ENCODE data around the gene ETS1.

Gene ETS1

DNA sequence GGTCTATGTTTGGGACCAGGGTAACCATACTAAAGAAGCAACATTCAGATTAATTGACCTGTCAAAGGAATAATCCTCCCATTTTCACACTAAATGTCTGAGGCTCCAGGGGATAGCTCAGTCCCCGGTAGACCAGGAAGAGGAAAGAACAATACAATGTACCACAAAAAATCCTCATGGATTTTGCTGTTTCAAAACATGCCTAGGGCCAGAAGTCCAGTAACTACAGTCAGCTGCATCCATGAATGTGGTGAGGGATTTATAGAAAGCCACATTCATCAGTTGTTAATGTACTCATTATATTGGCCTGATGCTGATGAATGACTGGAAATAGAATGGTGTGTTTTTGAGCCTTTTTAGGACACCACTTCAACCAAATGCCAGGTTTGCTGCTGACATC, 6.9 kb upstream of the ETS1 start:
- no peak for DNase-seq (ENCODE audit: low read depth in 2 of 2)

DNA sequence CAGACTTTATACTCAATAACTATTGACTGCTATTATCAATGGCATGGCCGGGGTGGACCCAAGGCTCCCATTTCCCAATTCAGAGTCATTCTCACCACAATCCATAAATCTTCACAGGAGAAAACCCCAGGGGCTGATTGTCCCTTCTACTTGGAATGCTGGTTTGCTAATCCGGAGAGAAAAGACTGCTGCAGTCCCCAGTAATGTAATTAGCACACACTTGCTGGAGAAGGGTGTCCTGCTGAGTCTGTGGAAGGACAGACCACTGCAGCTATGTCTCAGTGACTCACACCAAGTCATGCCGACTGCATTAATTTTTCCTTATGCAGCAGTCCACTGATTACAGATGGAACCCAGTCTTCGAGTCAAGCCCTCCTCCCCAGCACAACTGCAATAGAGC, 5.9 kb upstream of the ETS1 start:
- no peak for DNase-seq (ENCODE audit: low read depth in 2 of 2)

DNA sequence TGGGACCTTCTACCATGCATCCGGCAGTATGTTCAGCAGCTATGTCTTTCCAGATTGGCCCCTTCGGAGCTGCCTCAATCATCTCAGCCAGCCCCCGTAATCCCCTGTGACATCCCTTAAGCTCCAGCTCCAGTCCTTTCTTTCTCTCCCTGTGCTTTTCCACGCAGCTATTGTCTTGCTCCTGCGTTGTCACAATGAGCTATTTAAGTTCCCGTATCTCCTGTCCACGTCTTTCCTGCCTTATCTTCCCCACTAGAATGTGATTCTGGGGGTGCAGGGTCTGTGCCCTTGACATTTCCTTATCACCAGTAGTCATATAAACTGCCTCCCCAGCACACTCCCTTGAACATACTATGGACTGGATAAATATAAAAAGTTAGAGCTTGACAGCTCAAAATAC, 5.1 kb upstream of the ETS1 start:
- no peak for DNase-seq (ENCODE audit: low read depth in 2 of 2)

DNA sequence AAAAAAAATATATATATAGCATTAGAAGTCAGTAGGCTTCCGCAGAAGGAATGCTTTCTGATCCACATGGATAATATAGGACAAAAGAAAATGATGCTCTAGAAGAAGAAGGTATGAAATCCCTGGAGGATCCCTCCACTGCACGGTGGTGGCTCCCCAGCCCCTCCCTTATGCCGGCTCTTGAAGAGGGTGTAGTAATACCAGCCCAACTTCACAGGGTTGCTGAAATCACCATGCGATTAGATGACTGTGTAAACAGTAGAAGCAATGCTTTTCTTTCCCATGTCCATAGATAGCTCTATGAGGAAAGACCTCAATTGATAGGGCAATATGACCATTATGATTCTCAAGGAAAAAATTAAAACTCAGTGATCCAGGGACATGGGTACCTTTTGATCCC, 3.2 kb upstream of the ETS1 start:
- DNase-seq (ENCODE audit: low read depth in 2 of 2): no peak

DNA sequence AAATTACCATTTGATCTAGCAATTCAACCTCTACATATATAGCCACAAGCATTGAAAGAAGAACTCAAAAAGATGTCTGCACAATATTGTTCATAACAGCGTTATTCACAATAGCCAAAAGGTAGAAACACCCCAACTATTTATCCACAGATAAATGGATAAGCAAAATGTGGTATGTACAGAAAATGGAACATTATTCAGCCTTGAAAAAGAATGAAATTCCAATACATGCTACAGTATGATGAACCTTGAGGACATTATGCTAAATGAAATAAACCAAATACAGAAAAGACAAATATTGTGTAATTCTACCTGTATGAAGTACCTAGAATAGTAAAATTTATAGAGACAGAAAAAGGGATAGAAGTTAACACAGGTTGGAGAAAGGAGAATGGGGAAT, 2.6 kb upstream of the ETS1 start:
- DNase-seq (ENCODE audit: low read depth in 2 of 2): no peak

DNA sequence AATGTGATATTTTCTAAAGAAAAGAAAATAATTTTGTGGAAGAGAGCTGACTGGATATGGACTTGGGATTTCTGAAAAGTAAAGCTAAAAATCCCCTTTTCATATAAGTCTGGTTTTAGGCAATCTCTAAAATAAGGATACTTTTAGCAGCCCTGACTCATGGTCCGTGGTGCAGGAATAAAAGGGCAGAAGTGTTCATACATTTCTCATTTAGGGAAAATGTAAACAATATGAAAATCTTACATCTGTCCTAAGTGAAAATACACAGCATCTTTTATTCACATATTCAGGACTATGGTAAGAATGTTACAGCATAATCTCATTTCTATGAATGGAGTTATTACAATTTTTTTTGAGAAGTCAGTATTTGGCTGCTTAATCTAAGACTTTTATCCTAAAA, 735 bp upstream of the ETS1 start:
- DNase-seq (ENCODE audit: low read depth in 2 of 2): no peak

DNA sequence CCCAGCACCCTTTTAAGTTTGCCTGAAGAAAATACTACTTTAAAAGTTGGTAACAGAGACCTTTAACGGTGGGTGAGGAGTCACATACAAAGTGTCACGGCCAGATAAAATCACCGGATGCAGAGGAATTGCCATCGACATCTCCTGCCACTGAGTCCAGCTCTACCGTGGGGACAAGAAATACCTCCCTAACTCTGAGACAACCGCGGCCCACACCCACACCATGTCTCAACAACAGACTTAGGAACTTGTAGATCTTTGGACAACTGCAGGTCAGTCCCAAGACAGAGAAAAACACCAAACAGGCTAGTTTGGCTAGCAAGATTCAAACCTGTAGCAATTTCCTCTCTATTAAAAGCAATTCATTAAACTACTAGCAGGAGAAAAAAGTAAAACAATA, 669 bp downstream of the ETS1 start:
- DNase-seq (ENCODE audit: low read depth in 2 of 2): no peak

DNA sequence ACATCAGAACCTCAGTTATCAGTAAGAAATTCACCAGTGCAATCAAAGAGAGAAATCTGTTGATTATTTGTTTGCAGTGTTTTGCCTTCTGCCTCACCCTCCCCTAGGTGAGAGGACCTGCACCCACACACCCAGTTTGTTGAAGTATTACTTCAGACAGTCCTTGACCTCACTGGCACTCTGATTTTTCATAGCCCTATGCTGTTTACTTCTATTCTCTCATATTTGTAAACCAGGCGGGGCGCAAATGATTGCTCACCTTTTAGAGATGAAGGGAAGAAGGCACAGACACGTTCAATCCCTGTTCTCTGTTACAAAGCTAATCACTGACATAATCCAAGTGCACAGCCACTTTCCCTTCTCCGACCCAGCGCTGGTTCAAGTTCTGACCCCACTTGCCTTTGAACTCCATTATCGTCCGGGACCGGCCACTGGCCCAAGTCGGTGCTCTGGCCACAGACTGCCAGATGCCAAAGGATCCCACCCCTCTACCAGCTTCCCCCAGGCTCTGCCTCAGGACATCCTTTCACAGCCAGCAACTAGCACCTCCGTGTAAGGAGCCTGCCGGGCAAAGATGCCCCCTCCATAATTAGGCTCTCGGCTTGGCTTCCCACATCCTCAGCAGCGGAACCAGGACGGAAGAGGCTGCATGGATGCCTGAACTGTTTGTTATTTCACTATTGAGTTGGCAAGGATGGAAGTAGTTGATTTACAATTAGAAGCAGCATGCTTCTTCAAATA, 1.7 kb downstream of the ETS1 start:
- DNase-seq (ENCODE audit: low read depth in 2 of 2): no peak

DNA sequence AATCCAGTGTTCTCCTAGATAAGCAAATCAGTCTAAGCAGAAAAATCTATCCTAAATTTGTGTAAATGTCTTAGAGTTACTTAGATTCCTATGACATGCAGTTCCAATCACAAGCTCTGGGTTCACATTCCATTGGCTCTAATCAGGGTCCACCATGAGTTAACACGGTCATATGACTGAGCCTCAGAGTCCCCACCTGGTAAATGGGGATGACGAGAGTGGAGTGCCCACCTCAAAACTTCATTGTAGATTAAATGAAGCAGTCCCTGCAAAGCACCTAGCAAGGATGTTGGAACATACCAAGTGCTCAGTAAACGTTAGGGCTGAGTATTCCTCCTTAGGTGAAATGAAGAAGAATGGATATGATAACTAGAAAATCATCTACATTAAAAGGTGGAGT, 3.1 kb downstream of the ETS1 start:
- DNase-seq (ENCODE audit: low read depth in 2 of 2): no peak

DNA sequence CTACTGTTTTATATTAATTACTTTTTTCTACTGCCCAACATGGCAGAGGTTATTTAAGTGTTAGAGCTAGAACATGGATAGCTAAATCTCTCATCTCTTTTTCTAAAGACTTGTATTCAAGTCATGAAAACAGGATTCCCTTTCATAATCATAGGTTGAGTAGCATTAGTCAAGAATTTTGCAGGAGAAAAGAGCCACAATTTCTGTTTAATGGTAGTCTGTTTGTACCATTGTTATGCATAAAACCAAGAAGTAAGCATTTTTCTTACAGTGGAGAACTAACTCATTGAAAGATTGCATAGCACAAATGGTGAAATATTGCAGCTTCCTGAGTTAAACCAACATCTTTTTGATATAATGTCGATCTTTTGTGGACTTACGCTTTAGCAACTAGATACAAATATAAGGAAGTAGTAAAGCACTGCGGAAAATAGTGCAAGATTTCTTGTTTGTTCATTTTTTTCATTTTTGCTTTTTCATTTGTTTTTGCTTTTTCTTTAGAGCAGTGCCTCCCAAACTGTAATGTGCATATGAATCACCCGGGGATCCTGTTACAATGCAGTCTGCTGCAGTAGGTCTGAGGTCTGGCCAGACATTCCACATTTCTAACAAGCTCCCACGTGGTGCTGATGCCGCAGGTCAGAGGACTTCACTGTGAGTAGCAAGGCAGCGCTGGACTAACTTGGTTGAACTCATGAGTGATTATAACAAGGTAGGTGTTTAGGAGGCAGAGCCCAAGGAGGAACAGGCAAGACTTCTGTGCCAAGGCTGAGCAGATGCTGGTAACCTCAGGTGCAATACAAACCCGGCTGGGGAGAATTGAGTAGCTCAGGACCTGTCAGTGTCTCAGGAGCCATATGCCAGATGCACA, 4.6 kb downstream of the ETS1 start:
- DNase-seq (ENCODE audit: low read depth in 2 of 2): no peak

DNA sequence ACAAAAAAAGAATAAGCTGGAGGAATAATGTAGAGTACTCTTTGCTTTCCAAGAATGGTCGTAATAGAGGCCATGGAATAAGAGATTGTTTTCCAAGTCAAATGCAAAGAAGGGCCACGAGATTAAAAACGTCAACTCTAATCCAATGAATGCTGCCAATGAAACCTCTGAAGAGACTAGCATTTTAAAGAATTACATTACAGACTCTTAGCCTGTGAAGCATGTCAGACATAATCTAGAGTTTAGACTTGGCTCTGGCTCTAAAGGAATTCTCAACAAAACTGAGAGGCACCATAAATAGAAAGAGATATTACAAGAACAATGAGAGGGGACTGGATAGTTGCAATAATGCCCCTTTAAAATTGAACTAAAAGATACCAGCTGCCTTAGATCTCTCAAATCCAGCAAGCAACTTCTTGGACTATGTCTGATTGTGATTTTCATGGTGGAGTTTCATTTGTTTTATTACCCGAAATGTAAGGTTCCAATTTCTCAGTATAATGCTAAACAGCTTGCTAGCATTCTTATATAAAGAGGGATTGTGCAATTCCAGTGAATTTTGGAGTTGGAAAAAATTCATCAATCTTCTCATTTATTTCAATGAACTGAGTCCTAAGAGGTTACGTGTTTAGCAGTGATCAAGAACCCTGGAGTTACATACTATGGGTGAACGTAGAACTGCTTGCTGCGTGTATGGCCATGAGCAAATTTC, 5.6 kb downstream of the ETS1 start:
- DNase-seq (ENCODE audit: low read depth in 2 of 2): no peak

DNA sequence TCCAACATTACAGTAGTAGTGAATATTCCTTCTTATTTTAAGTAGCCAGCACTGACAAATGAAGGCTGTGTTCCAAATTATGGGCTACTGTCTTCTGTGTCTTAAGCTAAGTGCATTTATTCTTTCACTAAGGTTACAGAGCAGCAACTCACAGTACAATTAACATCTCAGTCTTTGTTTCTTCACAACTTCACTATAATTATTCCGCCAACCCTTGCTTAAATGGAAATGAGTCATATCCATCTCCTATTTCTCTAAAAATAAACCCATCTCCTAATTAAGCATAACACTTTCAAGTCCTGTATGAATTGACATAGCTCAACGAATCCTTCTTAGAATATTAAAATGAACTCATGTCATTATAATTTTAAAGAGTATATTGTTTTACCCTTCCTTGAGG, 6.7 kb downstream of the ETS1 start:
- DNase-seq (ENCODE audit: low read depth in 2 of 2): no peak

DNA sequence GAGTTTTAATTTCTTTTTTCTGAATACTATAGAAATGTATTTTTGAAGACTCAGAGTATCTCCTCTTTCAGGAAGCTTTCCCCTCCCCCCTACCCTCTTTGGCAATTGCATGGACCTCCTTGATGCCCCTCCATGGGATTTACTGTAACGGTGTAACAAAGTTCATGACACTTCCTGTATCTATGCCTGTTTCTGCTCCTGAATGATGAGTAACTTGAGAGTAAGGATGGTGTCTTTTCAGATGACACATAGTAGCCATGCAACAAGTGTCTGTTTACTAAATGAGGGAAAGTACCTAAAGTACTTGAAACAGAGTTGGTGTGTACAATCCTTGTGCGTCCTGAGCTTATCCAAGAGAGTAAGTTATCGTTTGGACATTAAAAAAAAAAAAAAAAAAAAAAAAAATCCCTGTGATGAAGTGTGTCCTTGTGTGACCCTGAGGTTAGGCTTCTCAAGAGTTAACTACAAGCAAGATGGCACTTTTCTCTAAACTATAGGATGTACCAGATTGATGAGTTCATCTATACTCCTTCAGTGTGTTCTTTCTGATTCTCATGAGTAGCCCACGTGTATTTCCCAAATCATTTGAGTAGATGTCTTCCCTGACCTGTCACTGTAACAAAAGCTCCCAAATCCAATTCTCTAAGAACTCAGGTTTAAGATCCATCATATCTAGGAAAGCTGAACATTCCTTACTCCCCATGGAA, 7.4 kb downstream of the ETS1 start:
- DNase-seq (ENCODE audit: low read depth in 2 of 2): no peak

DNA sequence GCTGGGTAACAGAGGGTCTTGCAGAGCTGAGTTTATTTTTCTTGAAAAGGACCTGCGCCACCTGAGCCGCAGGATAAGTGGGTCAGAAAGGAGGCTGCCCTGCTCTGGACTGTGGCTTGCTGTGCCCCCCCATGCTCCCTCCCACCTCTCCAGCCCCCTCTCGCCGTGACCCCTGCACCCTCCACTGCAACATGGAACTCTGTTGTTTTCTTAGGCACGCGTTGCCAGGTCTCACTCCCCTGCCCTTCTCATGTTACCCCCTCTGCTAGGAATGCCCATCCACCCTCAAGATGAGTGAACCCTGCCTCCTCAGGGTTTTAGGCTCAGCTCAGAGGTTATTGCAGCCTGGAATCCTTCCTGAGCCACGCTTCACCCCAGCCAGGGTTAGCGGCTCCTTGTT, 10.8 kb downstream of the ETS1 start:
- no peak for DNase-seq (ENCODE audit: low read depth in 2 of 2)

DNA sequence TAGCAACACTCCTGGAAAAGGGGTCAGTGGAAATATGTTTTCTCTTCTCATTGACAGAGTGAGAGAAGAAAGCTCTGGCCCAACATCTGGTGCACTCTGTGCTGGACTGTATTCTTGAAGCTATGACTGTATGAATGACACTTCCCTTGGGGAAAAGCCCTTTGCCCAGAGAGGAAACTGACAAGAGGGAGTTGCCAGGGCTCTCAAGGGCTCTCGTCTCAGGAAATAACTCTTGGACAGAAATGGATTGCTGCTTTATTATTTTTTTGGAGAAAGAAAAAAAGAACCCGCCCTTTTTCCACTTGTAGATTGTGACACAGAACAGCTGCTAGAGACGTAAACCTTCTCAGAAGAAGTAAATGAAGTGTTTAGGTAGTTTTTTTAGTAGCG, 11.4 kb downstream of the ETS1 start:
- no peak for DNase-seq (ENCODE audit: low read depth in 2 of 2)

DNA sequence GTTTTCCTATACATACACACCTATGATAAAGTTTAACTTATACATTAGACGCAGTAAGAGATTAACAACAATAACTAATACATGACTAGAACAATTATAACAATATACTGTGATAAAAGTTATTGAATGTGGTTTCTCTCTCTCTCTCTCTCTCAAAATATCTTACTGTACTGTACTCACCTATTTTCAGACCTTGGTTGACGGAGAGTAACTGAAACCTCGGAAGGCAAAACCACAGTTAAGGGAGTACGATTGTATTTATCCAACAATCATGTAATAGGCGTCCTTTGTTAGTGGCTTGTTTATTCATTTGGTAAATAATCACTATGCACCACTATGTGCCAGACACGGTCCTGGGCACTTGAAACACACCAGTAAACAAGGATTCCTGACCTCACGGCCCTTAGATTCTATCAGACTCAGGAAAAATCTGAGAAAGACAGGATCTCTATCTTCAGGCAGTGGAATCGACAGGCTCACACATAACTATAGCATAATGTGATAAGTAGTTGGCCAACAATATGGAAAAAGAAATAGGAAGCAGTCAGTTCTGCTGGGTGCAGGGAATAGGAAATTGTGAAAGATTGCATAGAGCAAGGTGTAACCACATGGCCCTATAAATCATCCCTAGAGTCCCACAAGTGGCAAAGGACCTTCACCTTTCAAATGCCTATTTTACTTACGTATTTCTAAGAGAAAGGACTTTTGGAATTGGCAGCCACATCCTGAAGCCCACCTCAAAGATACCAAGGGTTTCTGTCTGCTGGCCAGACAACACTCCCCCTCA, 12.0 kb downstream of the ETS1 start:
- DNase-seq (ENCODE audit: low read depth in 2 of 2): no peak

DNA sequence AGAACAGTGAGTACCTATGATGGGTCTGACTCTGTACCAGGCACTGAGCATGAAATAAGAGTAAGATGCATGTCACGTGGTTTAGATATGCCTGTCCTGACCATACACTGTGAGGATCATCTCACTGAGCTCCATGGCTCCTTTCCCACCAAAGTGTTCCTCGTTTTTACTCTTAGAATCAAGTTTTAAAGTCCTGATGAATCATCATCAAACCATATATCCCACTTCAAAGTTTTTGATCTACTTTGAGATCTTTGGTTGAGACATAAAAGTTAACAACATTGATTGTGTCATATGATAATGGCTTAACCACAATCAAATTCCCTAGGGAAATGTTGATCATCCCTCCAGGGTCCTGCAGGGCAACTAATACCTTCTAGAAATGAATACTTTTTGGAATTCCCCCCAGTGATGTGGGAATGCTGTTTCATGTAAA, 12.8 kb downstream of the ETS1 start:
- DNase-seq (ENCODE audit: low read depth in 2 of 2): no peak

DNA sequence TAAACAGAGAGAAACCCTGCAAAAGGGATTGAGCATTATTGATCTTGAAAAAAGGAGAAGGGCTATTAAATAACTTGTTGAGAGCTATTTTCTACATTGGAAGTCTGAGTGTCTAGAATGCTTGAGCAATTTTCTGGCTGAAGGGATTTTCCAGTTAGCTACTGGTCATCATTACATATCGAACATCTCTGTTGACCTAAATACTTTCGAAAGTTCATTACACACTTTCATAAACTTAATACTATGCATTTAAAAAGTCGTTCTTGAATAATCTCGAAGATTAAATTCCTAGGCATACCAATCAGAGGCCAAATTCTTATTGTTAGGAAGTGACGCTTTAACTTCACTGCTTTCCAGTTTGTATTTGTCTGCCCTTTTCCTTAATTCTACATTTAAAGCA, 13.7 kb downstream of the ETS1 start:
- DNase-seq (ENCODE audit: low read depth in 2 of 2): no peak

DNA sequence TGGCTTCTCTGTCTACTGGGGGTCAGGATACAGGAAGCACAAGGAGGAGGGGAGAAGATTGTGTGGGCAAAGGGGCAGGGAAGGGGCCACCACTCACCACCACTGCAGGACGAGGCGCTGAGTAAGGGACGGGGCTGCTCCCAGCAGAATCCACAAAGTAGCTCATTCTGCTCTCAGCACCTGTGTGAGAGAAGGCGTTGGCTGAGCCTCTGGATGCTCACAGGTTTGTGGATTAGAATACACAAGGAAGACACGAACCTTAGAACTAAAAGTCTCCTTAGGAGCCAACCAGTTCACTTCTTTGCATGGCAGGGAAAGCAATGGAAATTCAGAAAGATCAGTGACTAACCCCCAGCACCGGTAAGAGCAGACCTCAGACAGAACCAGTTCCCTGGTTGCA, 14.4 kb downstream of the ETS1 start:
- DNase-seq (ENCODE audit: low read depth in 2 of 2): no peak

DNA sequence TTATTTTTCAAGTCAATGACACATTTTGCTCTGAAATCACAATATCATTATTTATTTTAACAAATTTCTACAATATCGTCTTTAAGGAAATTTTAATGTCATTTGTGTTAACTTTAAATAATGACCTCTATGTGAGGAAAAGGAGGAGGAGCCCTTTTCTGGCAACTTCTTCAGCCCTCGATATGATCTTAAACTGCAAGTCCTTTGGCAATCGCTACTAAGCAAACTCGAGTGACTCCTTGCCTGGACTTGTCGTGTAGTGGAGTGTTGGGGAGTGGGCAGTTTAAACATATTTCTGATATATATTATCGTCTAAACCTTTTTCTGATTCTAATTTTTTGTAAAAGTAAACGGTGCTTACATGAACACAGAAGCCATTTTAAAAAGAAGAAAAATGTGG, 16.7 kb downstream of the ETS1 start:
- DNase-seq (ENCODE audit: low read depth in 2 of 2): no peak

DNA sequence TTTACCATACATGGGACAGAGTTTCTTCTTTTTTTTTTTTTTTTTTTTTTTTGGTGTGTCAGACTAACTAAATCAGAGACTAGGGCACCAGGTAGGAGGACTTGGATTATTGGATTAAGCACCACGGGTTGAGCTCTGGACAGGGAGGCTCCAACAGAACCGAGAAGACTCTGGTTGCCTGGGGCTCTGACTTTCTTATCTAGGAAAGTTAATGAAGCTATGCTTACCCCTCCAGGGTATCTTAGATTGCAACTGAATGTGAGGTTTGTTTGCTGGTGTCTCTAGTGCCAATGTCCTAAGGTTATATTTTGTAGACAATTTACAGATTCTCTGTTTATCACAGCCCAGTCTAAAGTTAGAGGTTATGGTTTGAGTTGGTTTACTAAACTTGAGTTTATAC, 18.1 kb downstream of the ETS1 start:
- no peak for DNase-seq (ENCODE audit: low read depth in 2 of 2)
